ENCODE measurements around the gene PTPA.
A peak's percentile ranks its signal among the peaks of the same experiment; 100 is the strongest.

The PTPA gene

GRCh38 chr9:129139993-129140396, 28.8 kb downstream of the PTPA start:
- Histone ChIP-seq H2AFZ (ENCODE audit: low read depth, low read length) (peak overlapping the region; percentile 67), H3K9ac (ENCODE audit: low read depth, low read length) (peak overlapping the region; percentile 78), H3K27me3 (ENCODE audit: insufficient read depth, low read length, poor library complexity) (no peaks in the 10 kb centered on the region), H3K36me3 (ENCODE audit: insufficient read depth, low read length) (peaks cover 54% of the 10 kb centered on the region), H3K79me2 (ENCODE audit: insufficient read depth, low read length) (peaks cover 9% of the 10 kb centered on the region), H3K9me3 (ENCODE audit: insufficient read depth, low read length, severe bottlenecking) (no peaks in the 10 kb centered on the region), H3K4me3 (ENCODE audit: low read depth in 1 of 2, low read length in 2 of 2) (peak overlapping the region; percentile 1 to 55; a peak in 3 of 4 replicates), H3K27ac (ENCODE audit: low read length) (peak overlapping the region; percentile 98), H3K4me1 (ENCODE audit: insufficient read depth, low read length) (peaks cover 42% of the 10 kb centered on the region), H4K20me1 (ENCODE audit: insufficient read depth, low read length) (no peaks in the 10 kb centered on the region), H3K4me2 (ENCODE audit: insufficient read depth, low read length) (peak overlapping the region; percentile 78)
- ATAC-seq (ENCODE audit: insufficient read depth, low read depth): peak; percentile 82
- no peak for TF ChIP-seq CTCF (IDR thresholded peaks at IDR 0.05; ENCODE audit: borderline replicate concordance, extremely low read depth, low read length, poor library complexity, severe bottlenecking)
- DNase-seq: peak; percentile 90

- Histone ChIP-seq H3K36me3 (ENCODE audit: insufficient read depth, low read length) (peaks cover 54% of the 10 kb centered on the region), H3K4me3 (ENCODE audit: low read depth in 1 of 2, low read length in 2 of 2) (peak overlapping the region; percentile 1 to 51; a peak in 3 of 4 replicates), H4K20me1 (ENCODE audit: insufficient read depth, low read length) (no peaks in the 10 kb centered on the region), H3K4me1 (ENCODE audit: insufficient read depth, low read length) (peaks cover 42% of the 10 kb centered on the region), H3K27me3 (ENCODE audit: insufficient read depth, low read length, poor library complexity) (no peaks in the 10 kb centered on the region), H3K9ac (ENCODE audit: low read depth, low read length) (peak overlapping the region; percentile 78), H3K79me2 (ENCODE audit: insufficient read depth, low read length) (peaks cover 9% of the 10 kb centered on the region), H2AFZ (ENCODE audit: low read depth, low read length) (peak overlapping the region; percentile 67), H3K4me2 (ENCODE audit: insufficient read depth, low read length) (peak overlapping the region; percentile 78), H3K9me3 (ENCODE audit: insufficient read depth, low read length, severe bottlenecking) (no peaks in the 10 kb centered on the region), H3K27ac (ENCODE audit: low read length) (peak overlapping the region; percentile 98)
- DNase-seq (peak; percentile 56), ATAC-seq (ENCODE audit: insufficient read depth, low read depth) (peak; percentile 38)
- TF ChIP-seq EZH2 (IDR thresholded peaks at IDR 0.05; ENCODE audit: borderline replicate concordance, low read depth, low read length, severe bottlenecking): no peak
- no peak for TF ChIP-seq CTCF (IDR thresholded peaks at IDR 0.05; ENCODE audit: borderline replicate concordance, extremely low read depth, low read length, poor library complexity, severe bottlenecking)
Observed at GRCh38 chr9:129140397-129141065, 29.3 kb downstream of the PTPA start.

- Histone ChIP-seq H3K27me3 (ENCODE audit: insufficient read depth, low read length, poor library complexity) (no peaks in the 10 kb centered on the region), H3K9me3 (ENCODE audit: insufficient read depth, low read length, severe bottlenecking) (no peaks in the 10 kb centered on the region), H4K20me1 (ENCODE audit: insufficient read depth, low read length) (no peaks in the 10 kb centered on the region), H2AFZ (ENCODE audit: low read depth, low read length) (peak overlapping the region; percentile 16; the same call in 1 of the 2 replicates), H3K4me3 (ENCODE audit: low read depth in 1 of 2, low read length in 2 of 2) (peak overlapping the region in 1 of 2 experiments; percentile 47; a peak in 2 of 4 replicates), H3K36me3 (ENCODE audit: insufficient read depth, low read length) (peaks cover 56% of the 10 kb centered on the region), H3K79me2 (ENCODE audit: insufficient read depth, low read length) (peaks cover 9% of the 10 kb centered on the region), H3K4me2 (ENCODE audit: insufficient read depth, low read length) (peak overlapping the region; percentile 78), H3K4me1 (ENCODE audit: insufficient read depth, low read length) (peaks cover 42% of the 10 kb centered on the region), H3K9ac (ENCODE audit: low read depth, low read length) (peak overlapping the region; percentile 78), H3K27ac (ENCODE audit: low read length) (peak overlapping the region; percentile 98)
- ATAC-seq (ENCODE audit: insufficient read depth, low read depth) (no peak), DNase-seq (no peak)
- no peak for TF ChIP-seq CTCF (IDR thresholded peaks at IDR 0.05; ENCODE audit: borderline replicate concordance, extremely low read depth, low read length, poor library complexity, severe bottlenecking)
- no peak for TF ChIP-seq EZH2 (IDR thresholded peaks at IDR 0.05; ENCODE audit: borderline replicate concordance, low read depth, low read length, severe bottlenecking)
Observed at GRCh38 chr9:129141066-129142041, 30.1 kb downstream of the PTPA start.

Data from DND-41 (cell line).